Measurements from ENCODE around the gene ATP1B1.

- TF ChIP-seq, protein P1, sequence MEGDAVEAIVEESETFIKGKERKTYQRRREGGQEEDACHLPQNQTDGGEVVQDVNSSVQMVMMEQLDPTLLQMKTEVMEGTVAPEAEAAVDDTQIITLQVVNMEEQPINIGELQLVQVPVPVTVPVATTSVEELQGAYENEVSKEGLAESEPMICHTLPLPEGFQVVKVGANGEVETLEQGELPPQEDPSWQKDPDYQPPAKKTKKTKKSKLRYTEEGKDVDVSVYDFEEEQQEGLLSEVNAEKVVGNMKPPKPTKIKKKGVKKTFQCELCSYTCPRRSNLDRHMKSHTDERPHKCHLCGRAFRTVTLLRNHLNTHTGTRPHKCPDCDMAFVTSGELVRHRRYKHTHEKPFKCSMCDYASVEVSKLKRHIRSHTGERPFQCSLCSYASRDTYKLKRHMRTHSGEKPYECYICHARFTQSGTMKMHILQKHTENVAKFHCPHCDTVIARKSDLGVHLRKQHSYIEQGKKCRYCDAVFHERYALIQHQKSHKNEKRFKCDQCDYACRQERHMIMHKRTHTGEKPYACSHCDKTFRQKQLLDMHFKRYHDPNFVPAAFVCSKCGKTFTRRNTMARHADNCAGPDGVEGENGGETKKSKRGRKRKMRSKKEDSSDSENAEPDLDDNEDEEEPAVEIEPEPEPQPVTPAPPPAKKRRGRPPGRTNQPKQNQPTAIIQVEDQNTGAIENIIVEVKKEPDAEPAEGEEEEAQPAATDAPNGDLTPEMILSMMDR (IDR thresholded peaks at IDR 0.05) = no peak
- TF ChIP-seq POLR2A (IDR thresholded peaks at IDR 0.05) = no peak
- no peak for TF ChIP-seq POLR2AphosphoS5 (IDR thresholded peaks at IDR 0.05; ENCODE audit: insufficient read depth in 1 of 2, low read depth in 1 of 2)
Observed at GRCh38 chr1:169090900-169091311, 15.6 kb upstream of the ATP1B1 start.
